Stimulated activated CD8-positive, alpha-beta memory T cell treated with anti-CD3 and anti-CD28 coated beads, Interleukin-15, amount 100 ng/mL, for 4 hours (primary cell): ENCODE results near the gene CALY.

Source experiments
- DNase-seq, 2 donors: peaks; one replicate each; pipeline ENCODE4 v3.0.0-alpha.2; 2020; ENCODE audit warnings: low read depth in 2 of 2

CALY gene

DNA sequence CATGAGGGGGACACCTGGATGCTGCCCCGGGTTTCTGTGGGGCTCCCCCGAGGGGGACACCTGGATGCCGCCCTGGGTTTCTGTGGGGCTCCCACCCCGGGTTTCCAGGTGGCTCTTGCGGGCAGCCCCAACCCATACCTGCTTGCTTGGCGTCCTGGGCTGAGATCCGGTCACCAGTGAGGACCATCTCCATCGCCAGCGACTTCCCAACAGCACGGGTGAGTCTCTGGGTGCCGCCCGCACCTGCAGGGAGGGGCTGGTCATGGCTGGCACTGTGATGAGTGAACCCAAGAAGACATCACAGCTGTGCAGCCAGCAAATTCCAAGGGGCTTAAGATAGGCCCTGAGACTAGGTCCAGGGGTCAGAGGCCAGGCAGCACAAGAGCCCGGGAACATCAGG is 30.1 kb upstream of the CALY start:
- DNase-seq, result no peak

DNA sequence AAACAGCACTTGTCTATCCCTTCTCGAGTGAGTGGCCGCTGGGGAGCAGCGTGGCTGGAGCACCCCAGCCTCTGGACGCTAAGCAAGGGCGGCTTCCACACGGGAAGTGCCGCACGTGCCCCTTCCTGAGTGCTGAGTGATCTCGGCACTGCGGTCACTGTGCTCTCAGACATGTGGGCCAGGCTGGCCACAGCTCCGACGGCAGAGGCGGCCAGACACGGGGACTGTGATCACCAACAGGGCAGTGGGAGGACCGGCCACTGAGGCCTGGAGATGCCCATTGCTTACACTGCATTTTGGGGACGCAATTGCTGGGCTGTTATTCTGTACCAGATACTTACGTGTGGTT is 29.4 kb upstream of the CALY start:
- DNase-seq, result no peak

DNA sequence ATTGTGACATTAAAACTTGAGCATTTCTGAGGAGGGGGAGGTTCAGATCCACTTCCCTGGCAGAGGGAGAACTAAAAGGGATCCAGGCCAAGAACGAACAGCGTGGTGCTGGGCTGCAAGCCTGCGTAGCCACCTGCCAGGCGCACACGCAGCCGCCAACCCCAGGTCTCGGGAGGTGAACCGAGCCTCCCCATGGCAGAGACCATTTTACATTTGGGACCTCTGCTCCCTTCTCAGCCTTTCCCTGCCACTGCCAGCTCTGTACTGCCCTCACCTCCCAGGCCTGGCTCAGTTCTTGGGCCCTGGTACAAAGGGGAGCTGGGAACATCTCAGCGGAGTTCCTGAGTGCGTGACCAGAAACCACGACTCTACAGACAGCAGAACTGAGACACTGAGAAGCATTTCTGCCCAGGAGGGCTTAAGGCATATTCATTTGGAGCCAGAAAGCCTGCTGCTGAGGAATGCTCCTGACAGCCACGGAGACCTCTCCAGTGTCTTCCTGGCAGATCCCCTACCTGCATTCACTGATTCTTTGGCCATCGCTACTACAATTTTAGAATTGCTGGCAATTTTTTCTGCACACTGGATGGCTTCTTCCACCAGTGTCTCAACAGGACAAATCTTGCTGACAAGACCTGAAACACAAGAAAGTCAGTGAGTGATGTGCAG is 28.9 kb upstream of the CALY start:
- no peak for DNase-seq

DNA sequence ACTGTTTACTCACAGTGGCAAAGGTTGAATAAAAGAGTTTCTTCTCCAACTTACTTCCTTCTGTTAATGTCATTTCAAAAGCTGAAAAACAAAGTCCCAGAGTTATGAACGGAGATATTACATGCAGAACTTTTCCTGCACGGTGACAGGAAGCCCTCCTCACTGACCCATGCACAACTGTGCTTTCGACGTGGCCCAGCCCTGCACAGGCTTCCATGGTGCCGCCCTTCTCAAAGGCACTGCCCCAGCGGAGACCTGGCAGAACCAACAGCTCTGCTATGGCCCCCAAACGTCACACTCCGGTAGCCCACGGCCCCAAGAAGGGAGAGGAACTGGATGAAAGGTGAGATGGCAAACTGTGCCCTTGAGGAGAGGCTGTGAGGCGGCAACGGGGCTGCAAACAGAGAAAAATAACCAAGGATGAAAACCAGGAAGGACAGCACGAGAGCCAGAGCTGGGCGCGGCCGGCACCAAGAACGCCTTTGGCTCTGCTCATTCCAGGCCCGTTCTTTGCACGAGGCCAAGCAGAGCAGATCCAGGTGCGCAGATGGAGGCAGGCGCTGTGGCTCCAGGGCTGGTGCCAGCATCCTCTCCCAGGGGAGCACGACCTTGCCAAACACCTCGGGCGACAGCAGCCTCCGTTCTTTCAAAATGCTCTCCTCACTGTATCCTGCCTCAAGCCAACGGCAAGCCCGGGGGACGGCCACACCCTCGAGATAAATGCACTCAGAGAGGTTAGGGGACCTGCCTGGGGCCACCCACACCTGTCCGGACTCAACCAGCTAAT is 28.1 kb upstream of the CALY start:
- DNase-seq, result no peak

DNA sequence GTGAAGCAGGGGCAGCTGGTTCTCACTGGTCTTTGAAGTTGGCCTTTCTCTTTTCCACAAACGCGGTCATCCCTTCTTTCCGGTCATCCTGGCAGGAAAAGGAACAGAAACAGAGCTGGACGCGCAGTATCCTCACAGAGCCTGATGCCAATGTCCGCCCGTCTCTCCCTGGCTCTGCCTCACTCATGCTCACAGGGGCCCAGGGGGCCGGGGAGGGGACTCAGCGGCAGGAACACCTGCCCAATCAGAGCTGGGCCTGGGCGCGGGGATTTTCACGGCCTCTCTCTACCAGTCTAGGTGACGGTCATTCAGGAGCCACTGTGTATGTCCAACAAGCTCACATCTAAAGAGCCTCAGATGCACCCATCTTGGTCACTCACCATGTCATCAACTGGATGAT is 26.1 kb upstream of the CALY start:
- no peak for DNase-seq

DNA sequence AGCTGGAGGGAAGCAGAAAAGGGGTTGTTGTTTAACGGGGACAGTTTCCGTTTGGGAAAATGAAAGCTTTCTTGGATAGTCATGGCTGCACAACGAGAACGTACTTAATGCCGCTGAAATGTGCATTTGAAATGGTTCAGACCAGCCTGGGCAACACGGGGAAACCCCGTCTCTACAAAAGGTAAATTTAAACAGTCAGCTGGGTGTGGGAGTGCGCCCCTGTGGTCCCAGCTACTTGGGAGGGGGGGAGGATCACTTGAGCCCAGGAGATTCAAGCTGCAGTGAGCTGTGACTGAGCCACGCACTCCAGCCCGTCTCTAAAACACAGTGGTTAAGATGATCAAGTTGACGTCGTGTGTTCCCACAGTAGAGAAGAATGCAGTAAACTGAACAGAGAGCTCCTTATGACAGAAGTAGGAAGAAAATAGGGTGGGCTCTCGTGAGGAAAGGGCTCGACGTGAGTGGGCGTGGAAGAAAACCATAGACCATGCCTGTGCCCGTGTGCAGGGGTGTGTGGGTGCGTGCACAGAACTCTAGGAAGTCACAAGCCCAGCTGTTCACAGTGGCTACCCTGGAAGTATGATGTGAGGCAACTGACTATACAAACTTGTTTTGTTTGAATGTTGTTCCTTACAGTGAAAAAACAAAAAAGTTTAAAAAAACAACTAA is 25.2 kb upstream of the CALY start:
- DNase-seq, result no peak

DNA sequence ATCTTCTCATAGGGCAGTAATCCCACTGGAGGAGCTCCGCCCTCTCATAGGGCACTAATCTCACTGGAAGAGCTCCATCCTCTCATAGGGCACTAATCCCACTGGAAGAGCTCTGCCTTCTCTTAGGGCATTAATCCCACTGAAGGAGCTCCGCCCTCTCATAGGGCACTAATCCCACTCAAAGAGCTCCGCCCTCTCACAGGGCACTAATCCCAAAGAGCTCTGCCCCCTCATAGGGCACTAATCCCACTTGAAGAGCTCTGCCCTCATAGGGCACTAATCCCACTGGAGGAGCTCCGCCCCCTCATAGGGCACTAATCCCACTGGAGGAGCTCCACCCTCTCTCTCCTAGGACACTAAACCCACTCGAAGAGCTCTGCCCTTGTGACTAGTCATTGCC is 24.5 kb upstream of the CALY start:
- no peak for DNase-seq

DNA sequence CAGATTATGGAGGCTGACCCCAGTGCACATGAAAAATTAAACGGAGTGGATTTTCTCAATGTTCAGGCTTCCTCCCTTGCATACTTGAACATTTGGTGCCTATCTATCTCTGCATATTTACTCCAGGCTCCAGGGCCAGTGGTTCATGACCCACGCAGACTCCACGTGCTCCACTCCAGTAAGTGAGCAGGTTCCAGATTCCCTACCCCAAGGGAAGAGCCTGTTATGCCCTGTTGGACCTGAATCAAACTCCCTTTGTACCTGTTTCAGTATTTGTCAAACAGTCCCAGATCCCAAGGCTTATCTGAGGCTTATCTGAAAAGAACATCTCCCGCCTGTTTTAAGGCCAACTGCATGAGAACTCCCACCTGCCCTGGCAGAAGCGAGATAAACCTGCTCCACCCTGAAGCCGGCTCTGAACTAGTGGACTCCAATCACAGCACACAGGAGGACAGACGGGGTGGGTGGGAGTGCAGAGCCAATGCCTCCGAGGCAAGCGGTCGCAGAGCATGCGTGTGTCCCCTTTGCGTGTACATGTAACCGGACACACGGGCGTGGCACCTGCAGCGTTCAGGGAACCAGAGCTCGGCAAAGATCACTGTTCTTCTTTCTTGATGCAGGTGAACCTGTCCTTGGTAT is 23.4 kb upstream of the CALY start:
- no peak for DNase-seq

DNA sequence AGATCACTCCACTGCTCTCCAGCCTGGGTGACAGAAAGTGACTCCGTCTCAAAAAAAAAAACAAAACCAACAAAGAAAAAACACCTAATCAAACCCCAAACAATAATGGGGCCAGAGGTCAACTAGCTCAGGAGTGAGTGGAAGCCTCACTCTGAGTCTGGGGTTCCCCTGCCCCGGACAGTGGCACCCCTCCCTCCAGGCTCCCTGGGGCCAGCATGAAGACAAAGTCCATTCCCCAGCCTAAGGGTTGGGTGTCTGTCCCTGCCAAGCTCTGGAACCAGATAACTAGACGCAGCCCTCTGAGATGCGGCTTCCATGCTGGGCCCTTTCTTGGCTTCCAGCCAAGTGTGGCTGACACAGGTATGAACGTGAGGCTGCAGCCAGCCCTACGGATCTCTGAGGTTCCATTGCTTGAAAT is 22.9 kb upstream of the CALY start:
- DNase-seq, result no peak

DNA sequence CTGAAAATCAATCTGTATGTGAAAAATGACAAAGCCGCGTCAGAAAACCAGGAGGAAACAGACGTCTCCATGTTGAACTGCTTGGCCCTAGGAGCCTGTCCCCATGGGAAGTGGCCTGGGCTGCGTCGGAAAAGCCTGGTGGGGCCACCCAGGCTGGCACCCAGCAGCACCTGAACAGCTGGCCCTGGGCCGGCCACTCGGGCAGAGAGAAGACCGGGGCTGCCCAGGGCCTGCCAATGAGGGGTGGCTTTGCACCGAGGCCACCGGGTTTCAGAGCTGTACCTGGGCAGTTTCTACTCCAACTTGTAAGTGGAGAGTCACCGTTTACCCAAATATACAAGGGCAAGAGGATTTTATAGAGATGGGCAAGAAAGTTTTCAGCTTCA is 22.2 kb upstream of the CALY start:
- no peak for DNase-seq

DNA sequence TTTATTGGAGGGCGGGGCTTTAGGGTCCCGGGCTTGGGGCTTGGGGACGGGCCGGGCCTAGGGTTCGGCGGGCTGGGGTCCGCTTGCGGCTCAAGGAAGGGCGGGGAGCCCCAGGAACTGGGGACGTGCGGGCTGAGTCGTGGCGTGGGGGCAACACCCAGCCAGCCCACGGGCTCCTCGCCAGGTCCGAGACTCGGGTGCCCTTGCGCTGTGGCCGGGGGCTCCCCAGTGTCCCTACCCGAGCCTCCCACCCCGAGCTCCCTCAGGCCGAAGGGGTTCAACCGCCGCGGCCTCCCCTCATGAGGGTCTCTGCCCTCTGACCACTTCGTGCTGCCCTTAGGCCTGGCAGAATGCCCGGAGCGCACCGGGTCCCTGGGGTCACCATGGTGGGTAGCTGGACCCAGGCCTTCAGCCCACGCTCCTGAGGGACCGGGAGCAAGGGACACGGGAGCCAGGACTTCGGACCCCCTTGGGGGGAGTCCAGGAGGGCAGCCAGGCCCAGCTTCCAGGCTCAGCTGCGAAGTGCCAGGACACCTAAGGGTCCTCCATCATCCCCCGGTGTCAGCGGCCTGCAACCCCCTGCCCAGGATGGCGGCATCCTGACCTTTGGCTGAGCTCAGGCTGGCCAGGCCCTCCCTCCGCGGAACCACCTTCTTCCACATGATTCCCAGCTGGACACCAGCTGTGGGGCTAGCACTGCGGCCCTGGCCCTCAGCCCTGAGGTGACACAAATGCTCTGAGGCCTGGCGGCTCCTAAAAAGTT is 21.6 kb upstream of the CALY start:
- DNase-seq, result no peak

DNA sequence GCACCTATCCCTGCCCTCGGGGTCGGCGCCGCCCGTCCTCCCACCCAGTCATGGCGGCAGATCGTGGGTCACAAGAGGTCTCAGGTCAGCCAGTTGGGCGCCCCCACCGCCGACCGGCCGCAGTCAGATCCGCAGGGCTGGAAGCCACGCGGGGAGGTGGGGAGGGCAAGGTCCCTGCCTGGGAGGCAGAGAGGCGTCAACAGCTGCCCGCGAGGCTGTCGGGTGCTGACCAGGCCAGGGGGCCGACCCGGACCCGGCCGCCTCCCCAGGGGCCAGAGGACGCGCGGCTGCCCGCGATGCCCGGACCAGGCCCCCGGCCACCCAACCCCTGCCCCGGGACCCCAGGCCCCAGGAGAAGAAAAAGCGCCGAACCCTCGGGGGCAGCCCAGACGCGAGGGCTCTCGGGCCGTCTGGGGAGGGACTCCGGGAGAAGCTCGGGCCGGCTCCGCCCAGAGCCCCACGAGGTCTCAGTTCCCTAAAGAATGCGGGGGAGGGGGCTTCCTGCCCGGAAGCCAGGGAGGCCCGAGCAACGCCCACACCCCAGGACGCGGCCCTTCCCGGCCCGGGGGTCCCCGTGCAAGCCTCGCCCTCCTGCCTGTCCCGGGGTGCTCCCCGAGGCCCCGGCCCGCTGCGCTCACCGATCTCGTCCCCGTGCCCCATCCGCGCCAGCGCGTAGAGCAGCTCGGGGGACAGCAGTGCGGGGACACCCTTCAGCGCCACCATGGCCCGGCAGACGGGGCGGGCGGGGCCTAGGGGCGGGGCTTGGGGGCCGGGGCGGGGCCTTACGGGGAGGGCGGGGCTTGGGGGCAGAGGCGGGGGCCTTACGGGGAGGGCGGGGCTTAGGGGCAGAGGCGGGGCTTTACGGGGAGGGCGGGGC is 20.8 kb upstream of the CALY start, which contains the start of gene FUOM:
FUOM (minus strand) TSS at position 735 of the 877 bp plus-strand sequence; CDS start at position 723, 12 bp downstream.
- DNase-seq, result peak; percentile 50 to 64

DNA sequence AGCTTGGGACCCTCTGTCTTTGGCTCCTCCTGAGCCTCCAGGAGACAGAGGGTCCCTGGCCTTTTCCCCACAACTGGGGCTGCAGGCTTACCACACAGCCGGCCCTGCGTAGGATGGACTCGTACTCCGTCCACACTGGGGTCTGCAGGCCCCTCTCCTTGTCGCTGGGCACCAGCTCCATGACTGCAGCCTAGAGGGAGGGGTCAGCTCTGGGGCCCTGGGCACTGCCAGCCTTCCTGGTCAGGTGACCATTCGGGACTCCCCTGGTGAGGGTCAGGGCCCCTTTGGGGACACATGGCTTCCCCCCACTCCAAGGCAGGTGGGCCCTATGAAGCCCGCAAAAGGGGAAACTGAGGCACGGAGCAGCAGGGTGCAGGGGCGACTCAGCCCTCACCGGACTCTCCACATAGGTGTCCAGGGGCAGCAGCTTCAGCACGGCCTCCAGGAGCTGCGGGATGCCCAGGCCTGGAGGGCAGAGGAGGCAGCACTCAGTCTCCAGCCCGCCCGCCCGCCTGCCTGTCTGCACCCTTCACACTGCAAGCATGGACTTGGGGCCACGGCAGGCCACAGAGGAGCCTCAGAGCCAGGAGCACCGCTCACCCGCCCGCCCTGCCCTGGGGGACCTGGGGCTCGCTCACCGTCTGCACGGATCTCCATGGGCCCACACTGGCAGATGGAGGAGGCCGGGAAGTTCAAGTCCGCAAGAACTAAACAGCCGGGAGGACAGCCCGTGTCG is 20.0 kb upstream of the CALY start:
- DNase-seq, result no peak

DNA sequence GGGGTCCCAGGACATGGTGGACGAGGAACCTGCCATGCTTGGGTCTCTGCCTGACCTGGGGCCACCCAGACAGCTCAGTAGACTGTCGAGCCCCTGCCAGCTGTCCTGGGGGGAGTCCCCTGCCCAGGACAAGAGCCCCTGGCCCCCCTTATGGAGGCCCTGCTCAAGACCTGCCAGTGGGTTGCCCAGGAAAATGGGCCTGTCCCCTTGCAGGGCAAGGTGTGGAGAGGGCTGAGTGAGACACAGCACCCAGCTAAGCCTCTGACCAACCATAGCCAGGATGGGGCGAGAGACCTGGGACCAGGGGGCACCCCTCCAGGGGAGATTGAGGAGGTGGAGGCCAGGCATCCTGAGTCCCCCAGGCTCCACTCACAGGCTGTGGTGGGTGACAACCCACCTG is 19.3 kb upstream of the CALY start:
- DNase-seq, result no peak

DNA sequence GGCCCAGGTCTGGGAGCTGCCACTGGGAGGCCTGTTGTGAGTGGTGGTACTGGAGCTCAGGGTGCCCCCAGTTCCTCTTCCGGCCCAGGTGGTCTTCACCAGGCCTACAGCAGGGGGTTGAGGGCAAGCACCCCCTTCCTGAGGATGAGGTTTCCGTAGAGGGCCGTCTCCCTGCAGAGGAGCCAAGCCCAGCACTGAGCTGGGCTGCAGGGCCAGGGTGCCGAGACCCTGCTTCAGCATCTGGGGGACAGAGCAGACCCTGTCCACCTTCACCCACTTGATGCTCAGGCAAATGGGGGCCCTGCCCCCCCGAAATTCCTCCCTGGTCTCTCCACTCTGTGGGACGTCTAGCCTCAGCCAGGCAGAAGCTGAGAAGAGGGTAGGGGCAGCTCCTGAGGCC is 18.6 kb upstream of the CALY start:
- DNase-seq, result no peak

DNA sequence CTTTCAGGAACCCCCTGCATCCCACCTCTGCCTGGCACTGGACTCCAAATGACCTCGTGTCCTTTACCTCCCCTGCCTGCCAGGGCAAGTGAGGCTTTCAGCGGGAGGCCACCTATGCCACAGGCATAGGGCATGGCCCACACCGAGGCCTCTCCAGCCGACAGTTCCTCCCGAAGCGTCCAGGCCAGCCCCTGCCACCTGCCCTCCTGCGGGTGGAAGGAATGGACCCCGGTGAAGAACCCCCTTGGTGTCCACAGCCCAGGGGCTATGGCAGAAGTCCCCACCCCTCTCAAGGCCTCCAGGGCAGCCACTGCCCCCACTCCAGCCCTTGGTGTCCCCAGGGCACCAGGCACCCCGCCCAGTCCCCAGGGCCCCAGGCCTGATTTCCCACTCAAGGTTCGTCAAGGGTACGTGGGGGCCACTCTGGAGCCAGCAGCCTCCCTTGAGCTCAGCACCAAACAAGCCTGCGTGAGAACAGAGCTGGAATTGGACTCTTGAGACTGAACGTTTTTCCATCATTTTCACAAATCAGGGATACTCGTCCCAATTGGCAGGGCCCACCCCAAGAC is 18.1 kb upstream of the CALY start:
- DNase-seq, result no peak

DNA sequence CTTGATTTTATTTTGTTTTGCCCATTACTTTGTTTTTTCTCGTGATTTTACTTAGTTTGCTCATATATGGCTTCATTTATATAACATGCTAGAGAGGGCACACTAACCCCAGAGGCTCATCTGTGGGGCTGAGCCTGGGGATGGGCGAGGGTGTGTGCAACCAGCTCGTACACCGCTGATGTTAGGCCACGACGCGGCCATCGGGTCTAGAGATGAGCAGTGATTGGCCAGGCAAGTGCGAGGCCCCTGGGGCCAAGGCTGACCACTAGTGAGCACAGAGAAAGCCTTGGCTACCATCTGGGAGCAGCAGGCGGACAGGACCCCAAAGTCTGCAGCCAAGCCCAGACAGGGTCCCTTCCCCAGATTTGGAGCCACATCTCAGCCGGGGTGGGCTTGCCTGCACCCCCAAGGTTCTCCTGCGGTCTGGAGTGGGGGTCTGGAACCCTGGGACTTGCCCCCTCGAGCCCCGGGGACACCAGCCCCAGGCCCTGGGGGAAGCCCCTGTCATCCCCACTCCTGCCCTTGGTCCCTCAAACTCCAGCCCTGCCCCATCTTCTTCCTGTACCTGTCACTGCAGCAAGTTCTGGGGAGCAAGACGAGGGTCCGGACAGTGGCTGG is 17.4 kb upstream of the CALY start:
- no peak for DNase-seq

DNA sequence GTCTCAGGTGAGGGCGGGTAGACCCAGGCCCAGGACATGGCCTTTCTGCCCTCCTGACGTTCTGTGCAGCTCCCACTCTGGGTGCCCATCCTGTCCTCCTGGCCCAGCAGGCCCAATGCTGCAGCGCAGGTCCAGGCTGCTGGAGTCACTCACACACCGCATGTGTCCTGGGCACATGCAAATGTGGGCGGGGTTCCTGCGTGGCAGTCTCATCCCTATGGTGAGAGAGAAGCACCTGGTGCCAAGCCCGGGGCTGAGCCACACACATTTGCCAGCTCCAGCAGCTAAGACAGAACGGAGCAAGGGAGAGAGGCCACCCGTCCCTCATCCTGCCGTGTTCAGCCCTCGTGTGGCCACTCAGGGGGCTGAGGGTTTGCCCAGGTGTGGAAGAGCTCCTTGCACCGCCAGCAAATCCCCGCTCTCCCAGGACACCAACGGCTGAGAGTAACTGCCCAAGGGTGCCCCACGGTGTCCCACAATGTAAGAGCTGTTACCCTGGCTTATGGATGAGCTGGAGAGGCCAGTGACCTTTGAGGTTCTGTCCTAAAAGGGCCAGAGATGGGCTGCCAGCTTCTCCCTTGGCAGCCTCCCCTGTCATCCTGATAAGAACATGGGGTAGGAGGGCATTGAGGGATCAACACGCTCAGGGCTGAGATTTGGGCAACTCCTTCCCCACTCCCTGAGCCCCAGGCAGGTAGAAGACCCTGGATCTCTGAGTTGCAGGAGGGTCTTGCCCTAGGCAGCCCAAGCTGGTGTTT is 16.7 kb upstream of the CALY start:
- no peak for DNase-seq
